K562 treated with DMSO at 1 percent for 48 hours (cell line): ENCODE results near the gene WRAP73. TPM values are rescaled to one million over a fixed set of nuclear protein-coding genes. Genes with fewer than 3 reads are reported as not detected.

Experiments
- total RNA-seq: library from RNA; unstranded; fragments of 300-600 nt; gene quantifications from 2 replicates; pipeline ENCODE4 v1.2.3, GENCODE V29; 2022; ENCODE audit warnings: low replicate concordance; ENCODE audit errors: extremely low read depth

WRAP73 gene, protein sequence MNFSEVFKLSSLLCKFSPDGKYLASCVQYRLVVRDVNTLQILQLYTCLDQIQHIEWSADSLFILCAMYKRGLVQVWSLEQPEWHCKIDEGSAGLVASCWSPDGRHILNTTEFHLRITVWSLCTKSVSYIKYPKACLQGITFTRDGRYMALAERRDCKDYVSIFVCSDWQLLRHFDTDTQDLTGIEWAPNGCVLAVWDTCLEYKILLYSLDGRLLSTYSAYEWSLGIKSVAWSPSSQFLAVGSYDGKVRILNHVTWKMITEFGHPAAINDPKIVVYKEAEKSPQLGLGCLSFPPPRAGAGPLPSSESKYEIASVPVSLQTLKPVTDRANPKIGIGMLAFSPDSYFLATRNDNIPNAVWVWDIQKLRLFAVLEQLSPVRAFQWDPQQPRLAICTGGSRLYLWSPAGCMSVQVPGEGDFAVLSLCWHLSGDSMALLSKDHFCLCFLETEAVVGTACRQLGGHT
- not detected in 2 replicates for total RNA-seq

DNA sequence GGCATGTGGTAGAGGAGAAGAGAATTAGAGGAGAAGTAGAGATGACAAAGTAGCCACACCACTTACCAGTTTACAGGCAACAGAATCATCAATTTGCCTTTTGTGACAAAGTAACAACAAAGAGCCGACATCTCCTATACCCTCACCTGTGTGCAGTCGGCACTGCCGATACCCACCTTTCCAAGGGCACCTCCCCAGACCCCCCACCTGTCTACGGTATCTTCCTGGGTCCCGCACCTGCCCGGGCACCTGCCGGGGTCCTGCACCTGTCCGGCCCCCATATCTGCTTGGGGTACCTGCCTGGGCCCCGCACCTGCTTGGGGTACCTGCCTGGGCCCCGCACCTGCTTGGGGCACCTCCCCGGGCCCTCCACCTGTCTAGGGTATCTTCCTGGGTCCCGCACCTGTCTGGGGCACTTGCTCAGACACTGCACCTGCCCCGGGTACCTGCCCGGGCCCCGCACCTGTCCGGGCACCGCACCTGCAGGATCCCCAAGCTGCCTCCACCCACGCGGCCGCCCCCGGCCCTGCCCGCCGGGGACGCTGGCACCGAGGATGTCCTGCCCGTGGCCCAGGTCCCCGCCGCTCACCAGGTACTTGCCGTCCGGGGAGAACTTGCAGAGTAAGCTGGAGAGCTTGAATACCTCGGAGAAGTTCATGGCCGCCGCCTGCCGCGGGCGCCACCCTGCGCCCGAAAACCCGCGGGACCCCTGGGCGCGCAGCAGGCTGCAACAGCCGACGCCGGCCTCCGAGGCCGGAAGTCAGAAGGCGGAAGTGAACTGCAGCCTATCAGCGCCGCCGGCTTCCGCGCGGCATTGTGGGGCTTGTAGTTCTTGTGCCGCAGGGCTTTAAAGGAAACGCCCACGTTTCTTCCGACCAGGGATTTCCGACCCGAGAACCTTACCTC lies at the start of gene WRAP73:
WRAP73 (minus strand) TSS at position 762 of the 906 bp plus-strand sequence; CDS start at position 658, 104 bp downstream.

DNA sequence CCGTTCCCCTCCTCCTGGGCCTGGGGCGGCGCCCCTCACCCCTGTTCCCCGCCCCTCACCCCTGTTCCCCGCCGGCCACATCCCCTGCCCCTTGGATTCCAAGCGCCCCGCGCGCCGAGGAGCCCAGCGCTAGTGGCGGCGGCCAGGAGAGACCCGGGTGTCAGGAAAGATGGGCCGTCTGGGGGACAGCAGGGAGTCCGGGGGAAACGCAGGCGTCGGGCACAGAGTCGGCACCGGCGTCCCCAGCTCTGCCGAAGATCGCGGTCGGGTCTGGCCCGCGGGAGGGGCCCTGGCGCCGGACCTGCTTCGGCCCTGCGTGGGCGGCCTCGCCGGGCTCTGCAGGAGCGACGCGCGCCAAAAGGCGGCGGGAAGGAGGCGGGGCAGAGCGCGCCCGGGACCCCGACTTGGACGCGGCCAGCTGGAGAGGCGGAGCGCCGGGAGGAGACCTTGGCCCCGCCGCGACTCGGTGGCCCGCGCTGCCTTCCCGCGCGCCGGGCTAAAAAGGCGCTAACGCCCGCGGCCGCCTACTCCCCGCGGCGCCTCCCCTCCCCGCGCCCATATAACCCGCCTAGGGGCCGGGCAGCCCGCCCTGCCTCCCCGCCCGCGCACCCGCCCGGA lies 2.1 kb upstream of the WRAP73 start, which contains the start of gene TP73:
TP73 (plus strand) TSS at position 587 of the 618 bp plus-strand sequence. CDS start 29,850 bp downstream, outside the sequence.

DNA sequence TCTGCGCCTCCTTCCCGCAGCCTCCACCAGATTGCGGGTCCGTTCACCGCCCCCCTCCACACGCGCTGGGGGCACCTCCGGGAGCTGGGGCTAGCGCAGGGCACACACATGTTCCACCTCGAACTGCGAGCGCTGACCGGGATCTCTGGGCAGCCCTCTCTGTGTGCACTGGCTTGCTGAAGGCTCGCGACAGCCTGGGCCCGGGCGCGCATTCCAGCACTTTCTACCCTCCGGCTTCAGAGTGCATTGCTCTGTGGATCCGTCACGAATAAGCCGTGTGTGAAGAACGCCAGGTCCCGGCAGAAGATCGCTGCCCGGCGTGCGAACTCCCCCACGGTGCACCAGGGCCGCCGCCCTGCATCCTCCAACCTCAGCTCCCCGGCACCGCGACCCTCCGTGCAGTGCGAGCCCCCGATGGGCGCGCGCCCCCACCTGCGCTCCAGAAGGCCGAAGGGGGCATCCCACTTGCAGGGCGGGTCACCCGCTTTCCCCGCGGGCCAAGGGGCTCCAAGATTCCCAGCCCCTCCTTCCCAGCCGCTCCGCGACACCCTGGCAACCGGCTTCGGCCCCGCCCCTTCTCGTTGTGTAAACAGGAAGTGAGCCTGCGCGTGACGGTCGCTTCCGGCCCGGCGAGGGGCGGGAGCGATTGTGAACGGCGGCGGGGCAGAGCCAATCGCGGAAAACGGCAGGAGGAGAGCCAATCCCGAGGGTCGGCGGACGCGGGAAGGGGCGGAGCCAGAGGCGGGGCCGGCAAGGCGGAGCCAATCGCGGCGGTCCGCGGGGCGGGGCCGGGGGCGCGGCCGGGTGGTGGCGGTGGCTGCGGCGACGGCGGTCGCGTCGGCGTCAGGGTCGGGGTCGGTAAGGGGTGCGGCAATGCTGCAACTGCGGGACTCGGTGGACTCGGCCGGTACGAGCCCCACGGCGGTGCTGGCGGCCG lies 25.4 kb downstream of the WRAP73 start, which contains the start of gene TPRG1L:
TPRG1L (plus strand) TSS at position 816 of the 937 bp plus-strand sequence; CDS start at position 874, 58 bp downstream.

DNA sequence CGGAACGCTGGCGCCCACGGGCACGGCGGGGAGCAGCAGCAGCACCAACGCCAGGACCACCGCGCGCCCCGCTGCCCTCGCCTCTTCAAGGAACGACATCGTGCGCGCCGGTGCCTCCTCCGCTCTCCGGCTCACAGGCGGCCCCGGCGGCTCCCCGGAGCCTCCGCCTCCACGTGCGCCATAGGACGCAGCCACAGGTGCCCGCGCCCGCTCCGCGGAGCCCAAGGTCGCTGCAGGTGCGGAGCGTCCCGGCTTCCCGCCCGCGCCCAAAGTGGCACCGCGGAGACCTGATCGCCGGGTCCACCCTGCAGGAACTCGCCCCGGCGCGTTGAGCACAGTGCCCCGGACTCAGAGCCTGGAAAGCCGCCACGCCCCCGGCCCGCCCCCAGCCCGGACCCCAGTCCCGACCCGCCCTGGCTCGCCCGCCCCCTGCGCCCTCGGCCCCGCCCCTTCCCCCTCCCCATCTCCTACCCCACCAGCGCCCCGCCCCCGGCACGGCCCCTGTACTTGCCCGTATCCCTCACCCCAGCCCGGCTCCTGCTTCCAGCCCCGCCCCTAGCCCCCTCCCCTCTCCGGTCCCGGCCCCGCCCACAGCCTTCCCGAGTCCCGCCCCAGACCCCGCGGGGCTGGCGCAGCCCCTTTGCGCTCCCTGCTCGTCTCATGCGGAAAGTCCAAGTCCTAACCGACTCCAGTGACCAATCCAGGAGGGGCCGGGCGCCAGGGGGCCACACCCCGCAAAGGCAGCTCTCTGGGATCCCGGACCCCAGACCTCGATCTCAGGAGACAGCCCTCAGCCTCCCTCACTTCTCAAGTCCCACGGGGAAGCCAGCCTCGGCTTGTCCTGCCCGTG lies 38.5 kb downstream of the WRAP73 start, which contains the start of gene MEGF6:
MEGF6 (minus strand) TSS at position 339 of the 850 bp plus-strand sequence; CDS start at position 99, 240 bp downstream.

Other genes starting within 250 kb of the WRAP73 start
- not detected in 2 replicates for gene ARHGEF16, start 195.4 kb downstream of the WRAP73 start, total RNA-seq
- gene MEGF6, start 38.6 kb downstream of the WRAP73 start, total RNA-seq, result not detected in 2 replicates
- not detected in 2 replicates for gene TPRG1L, start 25.1 kb downstream of the WRAP73 start, total RNA-seq
- gene TP73, start 2.4 kb upstream of the WRAP73 start, total RNA-seq, result not detected in 2 replicates
- not detected in 2 replicates for gene CCDC27, start 102.3 kb upstream of the WRAP73 start, total RNA-seq
- gene SMIM1, start 122.6 kb upstream of the WRAP73 start, total RNA-seq, result not detected in 2 replicates
- gene LRRC47, start 146.4 kb upstream of the WRAP73 start, total RNA-seq, result not detected in 2 replicates
- not detected in 2 replicates for gene CEP104, start 207.1 kb upstream of the WRAP73 start, total RNA-seq
- gene DFFB, start 207.4 kb upstream of the WRAP73 start, total RNA-seq, result not detected in 2 replicates